HepG2 (cell line): Measurements from ENCODE around the gene ECHS1. TPM values are rescaled to one million over a fixed set of nuclear protein-coding genes. Genes with fewer than 3 reads are reported as not detected.

Source experiments
- ATAC-seq: fragments of 200-7000 bp; cut with Tn5 transposase; 3 replicates; pipeline ENCODE4 v1.9.1; 2020; ENCODE audit warnings: mild to moderate bottlenecking, moderate library complexity
- BruUV-seq: library from RNA; stranded (reverse); fragments of 400-500 nt; replicated peaks from 2 replicates; lab custom pipeline; 2021; lab: Mats Ljungman, UMichigan
- CTCF ChIA-PET: fragments of 300-600 bp; formaldehyde crosslinking; extraction: SDS; loops from one replicate; lab custom pipeline; 2021; ENCODE audit warnings: low total read pairs, inconsistent platforms, low intra/inter-chr PET ratio; lab: Yijun Ruan, JAX
- POLR2A ChIA-PET: fragments of 350-600 bp; sonication (Branson Sonifier 250); formaldehyde crosslinking; loops from one replicate; lab custom pipeline; 2020; ENCODE audit warnings: antibody characterized with exemption, inconsistent platforms; lab: Yijun Ruan, JAX
- DNase-seq: peaks from one replicate; pipeline ENCODE4 v3.0.0-alpha.2; 2015; ENCODE audit warnings: low spot score
- FAIRE-seq: peaks from 3 replicates; lab custom pipeline; 2011; peaks lifted over from hg19 to GRCh38; lab: Jason Lieb, UNC
- H2AFZ ChIP-seq: one replicate; pipeline ENCODE4 v1.6.1; 2011; ENCODE audit warnings: low read length, inconsistent platforms
- H3K27ac ChIP-seq: fragments of 300-600 bp; 3 replicates; pipeline ENCODE4 v1.8.0; 2011; ENCODE audit warnings: mixed run types, mild to moderate bottlenecking, mixed read lengths, low read length, inconsistent platforms; ENCODE audit not compliant: insufficient read depth; ENCODE audit errors: extremely low read length
- H3K27me3 ChIP-seq, 2 experiments: fragments of 200-600 bp in 1 of 2; 2 replicates in 1 of 2; 3 replicates in 1 of 2; pipeline versions ENCODE4 v1.6.0 to v1.8.0; 2011; ENCODE audit warnings: low read length in 2 of 2, mild to moderate bottlenecking in 2 of 2, moderate library complexity in 2 of 2, inconsistent platforms in 1 of 2; ENCODE audit not compliant: insufficient read depth in 2 of 2, control insufficient read depth in 1 of 2
- H3K36me3 ChIP-seq, 2 experiments: fragments of 200-600 bp in 1 of 2; replicated peaks in 1 of 2; 2 replicates in 1 of 2; 3 replicates in 1 of 2; pipeline versions ENCODE4 v1.5.1 to v1.8.0; 2011; ENCODE audit warnings: low read length in 2 of 2, inconsistent platforms in 1 of 2; ENCODE audit not compliant: insufficient read depth in 2 of 2, control insufficient read depth in 1 of 2
- H3K4me1 ChIP-seq: 2 replicates; pipeline ENCODE4 v1.5.1; 2012; ENCODE audit warnings: low read length, inconsistent platforms; ENCODE audit not compliant: insufficient read depth
- H3K4me2 ChIP-seq: 2 replicates; pipeline ENCODE4 v1.6.0; 2011; ENCODE audit warnings: low read depth, low read length, inconsistent platforms
- H3K4me3 ChIP-seq, 3 experiments: fragments of 200-600 bp in 1 of 3; sonication (generic), shearing (Covaris generic) in 1 of 3; replicated peaks in 1 of 3; 2 replicates each; pipeline ENCODE4 v1.5.1; 2011 to 2016; ENCODE audit warnings: low read length in 3 of 3, inconsistent platforms in 2 of 3, low read depth in 2 of 3, mild to moderate bottlenecking in 2 of 3, control low read depth in 1 of 3, mixed read lengths in 1 of 3; ENCODE audit not compliant: insufficient read depth in 1 of 3
- H3K79me2 ChIP-seq: one replicate; pipeline ENCODE4 v1.6.1; 2011; ENCODE audit warnings: low read length, inconsistent platforms; ENCODE audit not compliant: insufficient read depth
- H3K9ac ChIP-seq: 2 replicates; pipeline ENCODE4 v1.6.0; 2011; ENCODE audit warnings: mild to moderate bottlenecking, low read depth, low read length, inconsistent platforms; ENCODE audit not compliant: insufficient read depth
- H3K9me3 ChIP-seq: 2 replicates; pipeline ENCODE4 v1.5.1; 2012; ENCODE audit warnings: mild to moderate bottlenecking, low read length
- H4K20me1 ChIP-seq: 2 replicates; pipeline ENCODE4 v1.6.0; 2011; ENCODE audit warnings: inconsistent platforms, mild to moderate bottlenecking, low read length, moderate library complexity; ENCODE audit not compliant: insufficient read depth
- AGO2 ChIP-seq: fragments of 200-400 bp; formaldehyde crosslinking; optimal IDR thresholded peaks from 2 replicates; pipeline ENCODE3; 2017; ENCODE audit warnings: mild to moderate bottlenecking, low read depth, low read length, moderate library complexity
- ZNF747 ChIP-seq: sonication (generic); formaldehyde crosslinking; IDR thresholded peaks from 2 replicates; pipeline ENCODE4 v1.8.1; 2023; ENCODE audit warnings: missing genetic modification reagents, mild to moderate bottlenecking, borderline replicate concordance
- WGBS: methylation state at CpG from one replicate; pipeline ENCODE4 v1.1.6; 2017; ENCODE audit warnings: low lambda C conversion rate; 5-methylcytosine and 5-hydroxymethylcytosine counted together
- in situ Hi-C: cut with HindIII; loops from 2 replicates; pipeline ENCODE4 v1.10.0; 2017; ENCODE audit warnings: low pct_unique_long_range_greater_than_20kb; ENCODE audit not compliant: extremely low pct_ligation_motif_present
- intact Hi-C: fragments of 100-400 bp; cut with micrococcal nuclease; formaldehyde crosslinking; loops from one replicate; pipeline ENCODE4 v1.10.0; 2022; ENCODE audit not compliant: unreplicated experiment
- polyA plus RNA-seq, 8 experiments: library from polyadenylated mRNA; depleted of rRNA in 3 of 8; stranded (reverse) in 7 of 8; unstranded in 1 of 8; fragments of >200 nt; fragmentation: Illumina TruSeq in 4 of 8; extraction: Trizol in 4 of 8; gene quantifications; 2 replicates each; pipeline versions ENCODE4 v1.2.1 to v1.2.3, GENCODE V29; 2011 to 2016; ENCODE audit warnings: low read depth in 4 of 8, missing spikeins in 1 of 8, mixed read lengths in 1 of 8; ENCODE audit not compliant: insufficient read depth in 1 of 8
- total RNA-seq, 5 experiments: library from RNA; depleted of rRNA; stranded (reverse); fragments of >200 nt; fragmentation: Illumina TruSeq; extraction: Trizol; gene quantifications; 2 replicates each; pipeline ENCODE4 v1.2.3, GENCODE V29; 2016; ENCODE audit warnings: low read depth in 1 of 5
- TF ChIP-seq, protein P1 (sequence below): sonication (generic); formaldehyde crosslinking; IDR thresholded peaks from 2 replicates; pipeline ENCODE4 v1.4.0; 2020; ENCODE audit warnings: mild to moderate bottlenecking, low read depth, missing genetic modification reagents
- TF ChIP-seq, protein P2 (sequence below): sonication (generic); formaldehyde crosslinking; IDR thresholded peaks from 2 replicates; pipeline ENCODE4 v1.5.1; 2020; ENCODE audit warnings: mild to moderate bottlenecking, missing genetic modification reagents, moderate library complexity

Gene ECHS1
- total and polyA plus RNA-seq, 2 of the 13 experiments (the other 11 are each of a cell fraction or from before 2014, with no cell fraction given) = 32.7 to 195 TPM

DNA sequence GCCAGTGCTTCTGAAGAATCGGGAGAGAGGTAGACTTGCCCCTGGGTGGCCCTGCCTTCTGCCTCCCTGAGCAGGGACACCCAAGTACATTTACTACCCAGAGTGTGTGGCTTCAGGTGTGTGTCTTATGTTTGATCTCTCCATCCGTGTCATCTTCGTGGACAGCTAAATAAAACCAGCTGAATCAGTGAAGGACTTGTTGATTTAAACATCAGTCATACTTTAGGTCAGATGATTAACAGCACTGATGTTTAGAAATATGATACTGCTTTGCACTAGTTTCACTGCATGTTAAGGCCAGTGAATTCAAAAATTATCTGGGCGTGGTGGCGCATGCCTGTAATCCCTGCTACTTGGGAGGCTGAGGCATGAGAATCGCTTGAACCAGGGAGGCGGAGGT, 24.8 kb upstream of the ECHS1 start (continued):
- TF ChIP-seq, protein P1, sequence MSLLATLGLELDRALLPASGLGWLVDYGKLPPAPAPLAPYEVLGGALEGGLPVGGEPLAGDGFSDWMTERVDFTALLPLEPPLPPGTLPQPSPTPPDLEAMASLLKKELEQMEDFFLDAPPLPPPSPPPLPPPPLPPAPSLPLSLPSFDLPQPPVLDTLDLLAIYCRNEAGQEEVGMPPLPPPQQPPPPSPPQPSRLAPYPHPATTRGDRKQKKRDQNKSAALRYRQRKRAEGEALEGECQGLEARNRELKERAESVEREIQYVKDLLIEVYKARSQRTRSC (CRISPR knock-in tag) = no peak

DNA sequence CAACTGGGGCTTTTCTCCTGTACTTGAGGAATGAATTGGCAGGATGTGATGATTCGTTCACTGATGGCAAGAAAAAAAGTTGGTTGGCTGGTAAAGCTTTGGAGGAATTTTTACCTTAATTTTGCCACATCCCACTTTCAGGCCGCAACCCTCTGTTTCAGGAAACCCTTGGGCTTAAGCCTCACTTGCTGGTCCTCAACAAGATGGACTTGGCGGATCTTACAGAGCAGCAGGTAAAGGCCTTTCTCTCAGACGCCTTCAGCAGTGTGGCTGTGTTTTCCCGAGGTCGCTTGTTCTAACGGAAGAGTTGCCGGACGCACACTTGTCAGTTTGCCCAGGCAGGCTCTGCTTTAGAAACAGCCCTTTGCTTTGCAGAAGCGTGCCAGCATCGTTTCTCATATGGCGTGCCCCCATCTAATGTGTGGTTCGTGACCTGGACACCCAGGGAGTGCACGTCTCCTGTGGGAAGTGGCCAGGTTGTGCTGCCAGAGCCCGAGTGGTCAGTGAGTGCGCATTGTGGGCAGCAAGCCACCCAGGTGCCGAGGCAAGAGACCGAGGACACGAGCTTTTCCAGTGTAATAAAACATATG, 23.0 kb upstream of the ECHS1 start:
- Histone ChIP-seq H3K4me2 (no peak overlapping the region), H2AFZ (no peak overlapping the region), H3K9ac (no peak overlapping the region), H4K20me1 (no peaks in the 10 kb centered on the region), H3K9me3 (no peaks in the 10 kb centered on the region), H3K36me3 (peaks cover 0 to 34% of the 10 kb centered on the region in 2 experiments; a peak in 4 of 5 replicates), H3K4me3 (no peak overlapping the region), H3K79me2 (peaks cover 17% of the 10 kb centered on the region), H3K27me3 (no peaks in the 10 kb centered on the region; a peak in 1 of 5 replicates), H3K4me1 (peaks cover 19% of the 10 kb centered on the region), H3K27ac (no peak overlapping the region)
- BruUV-seq = no TSS peak
- ATAC-seq (no peak), DNase-seq (no peak), FAIRE-seq (no peak)
- POLR2A ChIA-PET = interaction anchor here (3.1 to 3.5 kb wide), 2 partner anchors 17 to 37 kb away, joined by 16 to 21 read pairs; partner anchors contain the start of genes FUOM and PAOX
- intact Hi-C loops (no loop called here), in situ Hi-C loops (no loop called here)
- TF ChIP-seq AGO2 (peak; percentile 25), ZNF747 (no peak)
- TF ChIP-seq, protein P2, sequence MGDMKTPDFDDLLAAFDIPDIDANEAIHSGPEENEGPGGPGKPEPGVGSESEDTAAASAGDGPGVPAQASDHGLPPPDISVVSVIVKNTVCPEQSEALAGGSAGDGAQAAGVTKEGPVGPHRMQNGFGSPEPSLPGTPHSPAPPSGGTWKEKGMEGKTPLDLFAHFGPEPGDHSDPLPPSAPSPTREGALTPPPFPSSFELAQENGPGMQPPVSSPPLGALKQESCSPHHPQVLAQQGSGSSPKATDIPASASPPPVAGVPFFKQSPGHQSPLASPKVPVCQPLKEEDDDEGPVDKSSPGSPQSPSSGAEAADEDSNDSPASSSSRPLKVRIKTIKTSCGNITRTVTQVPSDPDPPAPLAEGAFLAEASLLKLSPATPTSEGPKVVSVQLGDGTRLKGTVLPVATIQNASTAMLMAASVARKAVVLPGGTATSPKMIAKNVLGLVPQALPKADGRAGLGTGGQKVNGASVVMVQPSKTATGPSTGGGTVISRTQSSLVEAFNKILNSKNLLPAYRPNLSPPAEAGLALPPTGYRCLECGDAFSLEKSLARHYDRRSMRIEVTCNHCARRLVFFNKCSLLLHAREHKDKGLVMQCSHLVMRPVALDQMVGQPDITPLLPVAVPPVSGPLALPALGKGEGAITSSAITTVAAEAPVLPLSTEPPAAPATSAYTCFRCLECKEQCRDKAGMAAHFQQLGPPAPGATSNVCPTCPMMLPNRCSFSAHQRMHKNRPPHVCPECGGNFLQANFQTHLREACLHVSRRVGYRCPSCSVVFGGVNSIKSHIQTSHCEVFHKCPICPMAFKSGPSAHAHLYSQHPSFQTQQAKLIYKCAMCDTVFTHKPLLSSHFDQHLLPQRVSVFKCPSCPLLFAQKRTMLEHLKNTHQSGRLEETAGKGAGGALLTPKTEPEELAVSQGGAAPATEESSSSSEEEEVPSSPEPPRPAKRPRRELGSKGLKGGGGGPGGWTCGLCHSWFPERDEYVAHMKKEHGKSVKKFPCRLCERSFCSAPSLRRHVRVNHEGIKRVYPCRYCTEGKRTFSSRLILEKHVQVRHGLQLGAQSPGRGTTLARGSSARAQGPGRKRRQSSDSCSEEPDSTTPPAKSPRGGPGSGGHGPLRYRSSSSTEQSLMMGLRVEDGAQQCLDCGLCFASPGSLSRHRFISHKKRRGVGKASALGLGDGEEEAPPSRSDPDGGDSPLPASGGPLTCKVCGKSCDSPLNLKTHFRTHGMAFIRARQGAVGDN (CRISPR knock-in tag) = no peak
- CTCF ChIA-PET = no interaction called here
- 97% methylated on average over 19 of the region's 19 CpGs for WGBS
